GM12873 (cell line): ENCODE measurements around the gene CX3CL1.

Experiments
- CTCF ChIP-seq: IDR thresholded peaks from 2 replicates; pipeline ENCODE4 v1.5.1; 2012; ENCODE audit warnings: low read depth, mild to moderate bottlenecking, moderate library complexity, low read length, control low read depth; ENCODE audit not compliant: insufficient read depth; ENCODE audit errors: missing control alignments

CX3CL1 gene

GRCh38 chr16:57381791-57382534 lies 9.7 kb downstream of the CX3CL1 start:
- no peak for TF ChIP-seq CTCF

GRCh38 chr16:57382535-57383275 lies 10.4 kb downstream of the CX3CL1 start:
- peak; percentile 26 for TF ChIP-seq CTCF

GRCh38 chr16:57383276-57384247 lies 11.3 kb downstream of the CX3CL1 start:
- no peak for TF ChIP-seq CTCF

GRCh38 chr16:57384248-57385070 lies 12.2 kb downstream of the CX3CL1 start:
- TF ChIP-seq CTCF, result no peak

GRCh38 chr16:57385083-57385482 lies 12.8 kb downstream of the CX3CL1 start:
- TF ChIP-seq CTCF, result no peak

- no peak for TF ChIP-seq CTCF
These were observed 14.2 kb downstream of the CX3CL1 start for GRCh38 chr16:57386381-57386951.
